ENCODE measurements around the gene CAMTA1.
"Not testable (repeated sequence)": the region's sequence is repeated elsewhere in the genome, so short reads cannot be mapped to it uniquely, and the experiment has no call there.

The CAMTA1 gene

DNA sequence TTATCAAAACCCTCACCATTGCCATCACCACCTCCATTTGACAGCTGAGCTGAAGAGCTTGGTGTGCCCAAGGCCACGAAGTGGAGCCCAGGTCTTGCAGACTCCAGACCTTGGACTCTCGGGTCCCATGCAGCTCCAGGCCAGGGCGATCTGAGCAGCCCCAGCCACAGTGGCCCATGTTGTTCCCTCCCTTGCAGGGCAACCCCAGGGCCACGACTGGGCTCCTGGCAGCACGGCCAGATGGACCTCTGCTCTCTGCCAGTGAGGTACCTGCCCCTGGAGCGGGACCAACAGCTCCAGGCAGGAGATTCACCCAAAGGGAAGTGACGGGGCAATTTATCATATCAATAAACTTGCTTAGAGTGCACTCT, 803.2 kb downstream of the CAMTA1 start:
- no peak for DNase-seq

- DNase-seq, result no peak
These were observed 804.0 kb downstream of the CAMTA1 start for GRCh38 chr1:7589080-7589735.

DNA sequence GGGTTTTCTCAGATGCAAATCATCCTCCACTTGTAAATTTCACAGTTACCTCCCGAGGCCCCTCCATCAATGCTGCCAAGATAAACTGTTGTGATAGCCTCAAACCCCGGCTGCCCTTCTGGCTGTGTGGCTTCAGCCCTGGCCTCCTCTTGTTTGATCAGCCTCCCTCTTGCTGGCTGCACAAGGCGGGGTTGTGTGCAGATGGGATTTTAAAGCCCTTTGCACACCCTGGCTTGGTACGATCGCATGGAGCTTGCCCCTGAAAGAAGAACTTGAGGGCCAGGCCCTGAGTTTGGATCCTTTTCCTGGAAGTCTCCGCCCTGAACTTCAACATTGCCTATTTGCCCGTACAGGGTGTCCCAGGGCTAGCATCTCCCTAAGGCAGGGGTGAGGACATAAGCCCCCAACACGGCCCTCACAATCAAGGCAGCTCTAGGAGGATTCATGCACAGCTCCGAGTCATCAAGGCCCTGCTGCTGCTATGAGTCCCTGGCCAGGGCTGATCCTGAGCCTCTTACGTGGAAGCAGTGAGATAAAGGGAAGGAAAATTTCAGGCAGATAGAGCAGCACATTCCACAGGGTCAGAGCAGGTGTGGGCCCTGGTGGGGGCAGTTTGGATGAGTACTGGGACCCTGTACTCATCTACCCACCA, 804.6 kb downstream of the CAMTA1 start:
- DNase-seq, result no peak

- DNase-seq, result no peak
These were observed 805.2 kb downstream of the CAMTA1 start for GRCh38 chr1:7590426-7590790.

DNA sequence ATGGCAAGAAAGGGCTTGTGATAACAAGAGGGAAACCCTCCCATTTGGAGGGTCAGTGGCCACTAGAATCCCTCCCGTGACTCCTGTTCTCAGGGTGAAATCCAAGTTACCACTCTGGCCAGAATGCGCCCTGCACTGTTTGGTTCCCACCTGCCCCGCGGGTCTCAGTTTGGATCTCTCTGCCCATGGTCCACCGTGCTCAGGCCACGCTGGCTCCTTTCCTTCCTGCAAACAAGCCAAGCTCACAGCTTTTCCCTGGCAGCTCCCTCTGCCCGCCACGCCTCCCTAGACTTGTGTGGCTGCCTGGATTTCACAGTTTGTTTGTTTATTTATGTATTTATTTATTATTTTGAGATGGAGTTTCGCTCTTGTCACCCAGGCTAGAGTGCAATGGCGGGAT, 806.3 kb downstream of the CAMTA1 start:
- DNase-seq, result no peak

DNA sequence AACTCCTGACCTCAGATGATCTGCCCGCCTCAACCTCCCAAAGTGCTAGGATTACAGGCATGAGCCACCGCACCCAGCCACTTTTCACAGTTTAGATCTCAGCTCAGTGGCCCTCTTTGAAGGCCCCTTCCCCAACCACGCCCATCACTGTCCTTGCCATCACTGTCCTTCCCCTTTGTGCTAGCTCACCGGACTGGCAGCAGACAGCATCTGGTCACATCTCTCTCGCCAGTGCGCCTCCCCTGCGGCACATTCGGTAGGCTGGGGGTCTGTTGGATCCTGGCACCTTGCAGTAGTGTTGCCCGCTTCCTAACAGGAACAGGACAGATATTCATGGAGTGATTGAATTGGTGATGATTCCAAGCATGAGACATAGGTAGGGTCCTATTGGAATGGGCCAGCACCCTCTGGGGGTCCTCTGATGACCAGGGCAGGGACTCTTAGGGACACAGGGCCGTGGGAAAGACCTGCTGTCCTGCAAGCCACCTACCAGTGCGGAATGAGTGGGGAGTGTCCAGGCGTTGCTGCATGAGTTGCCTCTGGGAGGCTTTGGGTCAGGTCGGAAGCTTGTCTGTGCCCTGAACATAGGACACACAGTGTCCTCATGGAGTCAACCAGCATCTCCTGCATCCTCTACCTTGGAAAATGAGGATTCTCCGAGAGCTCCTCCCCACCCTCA, 807.0 kb downstream of the CAMTA1 start:
- DNase-seq, result no peak

GRCh38 chr1:7594002-7594713, 808.9 kb downstream of the CAMTA1 start:
- no peak for DNase-seq

DNA sequence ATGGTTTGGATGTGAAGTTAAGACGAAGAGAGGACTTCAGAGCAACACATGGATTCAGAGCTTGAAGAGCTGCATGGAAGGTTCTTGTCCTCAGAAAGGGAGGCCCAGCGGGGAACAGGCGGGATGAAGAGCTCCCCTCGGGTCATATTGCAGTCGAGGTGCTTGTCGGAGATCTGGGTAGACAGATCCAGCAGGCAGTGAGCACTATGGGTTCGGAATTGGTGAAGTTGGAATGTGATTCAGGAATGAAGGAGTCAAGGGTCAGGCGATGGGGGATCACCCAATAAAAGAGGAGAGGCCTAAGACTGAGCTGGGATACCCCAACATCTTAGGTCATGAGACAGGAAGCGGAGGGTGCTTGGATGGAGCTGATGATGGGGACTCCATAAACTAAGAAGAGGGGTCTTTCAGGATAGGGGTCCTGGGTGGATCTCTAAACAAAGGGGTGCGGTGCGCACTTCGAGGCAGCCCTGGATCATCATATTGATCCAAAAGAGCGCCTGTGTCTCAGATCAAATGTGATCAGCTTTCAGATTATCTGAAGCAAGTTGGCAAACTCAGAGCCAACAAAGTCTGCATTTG, 809.6 kb downstream of the CAMTA1 start:
- no peak for DNase-seq

DNA sequence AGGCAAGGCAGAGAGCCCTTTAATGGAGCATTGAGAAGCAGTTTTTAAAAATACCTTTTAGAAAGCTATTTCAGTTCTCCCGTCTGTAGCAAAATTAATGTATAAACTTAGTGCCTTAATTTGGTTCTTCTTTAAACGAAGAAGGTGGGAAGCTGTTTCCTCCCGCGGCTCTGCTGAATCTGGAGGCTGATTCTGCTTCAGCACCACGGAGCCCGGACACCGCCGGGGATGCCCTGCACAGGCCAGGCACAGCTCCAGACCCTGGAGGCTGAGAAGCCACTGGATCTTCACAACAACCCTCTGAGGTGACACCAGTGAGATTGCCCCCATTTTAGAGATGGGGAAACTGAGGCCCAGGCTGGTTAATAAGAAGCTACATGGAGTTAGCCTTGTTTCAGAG, 810.1 kb downstream of the CAMTA1 start:
- DNase-seq, result no peak

DNA sequence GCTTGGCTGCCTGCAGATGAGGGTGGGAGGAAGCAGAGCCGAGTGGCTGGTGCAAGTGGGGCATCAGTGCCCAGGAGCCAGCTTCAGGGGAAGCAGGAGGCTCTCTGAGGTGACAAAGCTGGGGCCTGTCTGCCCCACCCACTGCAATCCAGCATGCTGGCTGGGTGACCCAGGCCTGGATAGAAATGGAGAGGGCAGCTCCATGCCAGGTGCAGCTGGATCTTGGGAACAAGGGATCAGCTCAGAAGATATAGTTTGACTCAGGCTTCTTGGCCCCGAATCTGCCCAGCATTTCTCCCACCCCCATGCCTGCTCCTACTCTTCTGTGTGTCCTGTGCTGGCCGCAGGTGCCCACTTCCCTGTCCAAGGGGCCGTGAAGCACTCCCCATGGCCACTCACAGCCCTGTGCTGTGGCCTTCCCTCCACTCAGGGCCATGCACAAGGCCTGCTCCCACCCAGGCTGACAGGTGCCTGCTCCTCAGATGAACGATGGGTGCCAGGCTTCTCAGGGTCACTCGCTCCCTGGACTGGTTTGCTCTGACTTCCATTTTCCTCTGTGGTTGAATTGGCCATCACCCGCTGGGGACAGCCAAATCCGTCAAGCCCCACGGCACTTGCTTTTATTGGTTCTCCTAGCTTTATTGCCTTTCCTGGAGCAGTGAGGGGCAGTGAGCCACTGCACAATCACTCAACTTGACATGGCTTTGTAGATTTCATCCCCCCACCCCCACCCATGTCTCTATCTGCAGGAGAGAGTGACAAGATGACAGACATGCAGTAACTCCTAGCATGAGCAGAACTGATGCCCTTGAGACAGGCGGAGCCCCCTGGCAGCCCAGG, 811.1 kb downstream of the CAMTA1 start:
- no peak for DNase-seq

- not testable (repeated sequence) for DNase-seq
These were observed 812.8 kb downstream of the CAMTA1 start for GRCh38 chr1:7598058-7598457.

GRCh38 chr1:7604906-7605305, 819.7 kb downstream of the CAMTA1 start:
- DNase-seq, result not testable (repeated sequence)

DNA sequence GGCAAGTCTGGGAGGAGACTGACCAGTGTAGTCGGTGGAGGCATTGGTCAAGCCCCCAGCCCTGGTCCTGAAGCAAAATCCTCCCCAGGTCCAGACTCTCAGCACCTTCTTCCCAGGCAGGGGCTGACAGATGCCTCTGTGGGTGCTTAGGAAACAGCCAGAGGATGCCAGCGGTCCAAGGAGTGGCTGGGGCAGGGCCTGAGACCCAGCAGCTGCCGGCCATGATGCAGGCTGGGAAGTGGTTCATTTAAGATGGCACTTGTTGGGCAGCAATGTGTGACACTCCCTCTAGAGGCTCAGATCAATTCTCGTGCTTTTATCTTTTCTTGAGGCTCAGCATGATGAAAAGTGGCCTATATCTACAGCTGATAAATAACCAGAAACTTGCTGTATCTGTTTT, 820.8 kb downstream of the CAMTA1 start:
- DNase-seq, result no peak

- DNase-seq, result no peak
These were observed 821.8 kb downstream of the CAMTA1 start for GRCh38 chr1:7607097-7607496.

DNA sequence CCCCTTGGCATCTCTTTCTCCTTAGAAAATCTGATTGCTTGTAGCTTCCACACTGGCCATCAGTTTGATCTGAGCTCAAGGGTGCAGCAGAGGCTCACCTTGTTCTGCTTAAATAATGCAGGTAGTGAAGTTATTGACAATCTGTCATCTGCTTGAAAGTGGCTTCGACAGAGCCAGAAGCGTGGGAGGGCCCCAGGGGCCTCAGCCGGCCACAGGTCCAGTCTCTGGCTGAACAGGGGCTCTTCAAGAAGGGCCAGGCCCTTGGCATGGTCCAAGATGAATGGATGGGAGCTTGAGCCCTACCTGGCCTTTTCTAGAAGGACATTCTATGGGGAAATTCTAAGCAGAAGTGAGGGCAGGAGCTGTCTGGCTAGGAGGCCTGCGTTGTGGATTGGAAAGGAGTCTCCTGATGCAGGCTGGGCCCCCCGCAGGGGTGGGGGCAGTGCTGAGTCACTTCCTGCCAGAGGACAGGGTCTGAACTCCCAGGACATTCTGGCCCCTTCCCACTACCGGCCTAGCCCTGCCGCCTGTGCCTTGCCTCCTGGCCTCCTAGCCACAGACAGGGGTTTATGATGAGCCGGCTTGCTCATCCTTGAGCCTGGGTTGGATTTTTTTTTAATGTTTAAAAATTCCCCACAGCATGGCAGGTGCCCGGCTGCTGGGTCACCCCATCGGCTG, 823.5 kb downstream of the CAMTA1 start:
- DNase-seq, result no peak

DNA sequence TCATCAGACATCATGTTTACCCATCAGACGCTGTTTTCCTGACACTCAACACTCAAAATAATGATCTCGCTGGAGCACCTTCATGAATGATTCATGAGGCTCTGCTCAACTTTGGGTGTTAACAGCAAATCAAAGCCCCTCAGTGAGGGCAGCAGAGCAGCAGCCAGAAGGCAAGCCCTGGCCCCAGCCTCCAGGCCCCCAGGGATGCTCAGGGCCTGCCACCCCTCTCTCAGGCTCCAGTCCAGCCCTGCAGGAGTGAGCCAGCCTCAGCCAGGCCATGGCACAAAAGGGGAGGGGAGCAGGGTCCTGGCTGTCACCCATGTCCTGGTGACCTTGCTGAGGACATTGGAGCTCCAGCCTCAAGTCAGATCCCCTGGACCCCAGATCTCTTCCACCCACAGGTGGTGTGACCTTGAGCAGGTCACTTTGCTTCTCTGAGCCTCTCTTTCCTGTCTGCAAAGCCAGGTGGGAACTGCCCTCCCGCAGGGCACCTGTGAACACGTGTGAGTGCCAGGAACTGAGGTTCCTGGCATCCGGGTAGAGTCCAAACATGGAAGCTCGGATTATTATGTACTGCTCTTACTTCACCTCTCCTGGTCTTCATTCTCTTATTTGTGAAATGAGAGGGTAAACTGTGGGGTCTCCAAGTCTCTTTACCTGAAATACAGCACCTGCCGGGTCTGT, 824.2 kb downstream of the CAMTA1 start:
- DNase-seq, result no peak

DNA sequence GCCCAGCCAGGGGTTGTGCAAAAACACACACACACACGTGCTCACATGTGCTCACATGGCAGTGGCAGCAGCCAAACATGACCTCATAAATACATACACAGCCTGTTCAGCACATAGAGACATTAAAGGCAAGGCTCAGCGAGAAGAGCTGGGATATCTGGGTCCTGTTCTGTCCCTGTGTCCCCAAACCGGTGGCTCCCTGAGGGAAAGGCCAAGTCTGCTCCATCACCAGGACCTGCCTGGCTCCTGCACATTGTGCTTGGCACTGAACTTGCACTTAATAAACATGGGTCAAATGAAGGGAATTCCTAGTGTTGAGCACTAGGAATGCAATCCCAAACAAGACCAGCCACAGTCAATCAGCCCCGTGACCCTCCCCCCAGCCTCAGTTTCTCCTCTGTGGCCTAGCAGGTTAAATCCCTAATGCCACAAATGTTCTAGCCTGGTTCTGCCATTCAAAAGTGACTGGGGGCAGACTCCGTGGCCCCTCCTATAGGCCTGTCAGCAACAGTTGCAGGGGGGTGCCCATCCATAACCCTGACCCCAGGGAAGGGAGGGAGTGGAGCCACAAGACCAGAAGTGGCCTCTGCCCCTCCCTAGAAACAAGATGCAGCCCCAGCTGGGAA, 825.0 kb downstream of the CAMTA1 start:
- no peak for DNase-seq

GRCh38 chr1:7610936-7611335, 825.7 kb downstream of the CAMTA1 start:
- DNase-seq, result no peak

DNA sequence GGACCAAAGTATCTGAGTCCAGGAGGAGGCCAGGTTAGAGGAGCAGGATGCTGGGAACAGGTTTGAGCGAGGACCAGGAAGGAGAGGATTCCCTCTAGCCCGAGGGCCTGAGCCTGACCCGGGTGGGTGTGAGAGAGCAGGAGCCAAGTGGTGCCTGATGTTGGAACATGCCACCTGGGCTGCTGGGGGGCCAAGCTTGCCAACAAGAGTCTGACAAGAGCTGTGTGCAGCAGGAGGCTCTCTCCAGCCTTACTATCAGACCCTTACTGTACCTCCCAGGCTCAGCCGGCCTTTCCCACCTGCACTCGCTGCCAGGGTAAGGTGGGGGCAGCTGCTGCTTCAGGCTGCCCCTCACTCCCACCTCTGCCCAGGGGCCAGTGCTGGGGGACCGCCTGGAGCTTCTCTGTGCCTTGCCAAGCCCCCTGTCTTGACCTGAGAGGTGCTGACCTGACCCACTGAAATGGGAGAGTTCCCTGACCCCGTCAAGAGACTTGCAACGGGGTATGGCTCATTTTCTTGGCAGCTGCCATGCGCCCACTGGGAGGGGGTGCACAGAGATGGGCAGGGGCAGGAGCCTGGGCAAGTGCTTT, 826.3 kb downstream of the CAMTA1 start:
- no peak for DNase-seq

GRCh38 chr1:7613106-7613850, 828.0 kb downstream of the CAMTA1 start:
- no peak for DNase-seq

Data from right forelimb (tissue), 1 donor.